OCI-LY1 (cell line): ENCODE results near the gene RNF146.

Experiments used
- CTCF ChIP-seq: fragments of 200-600 bp; sonication (generic), shearing (Covaris generic); IDR thresholded peaks from 2 replicates; pipeline ENCODE4 v1.5.1; 2017; ENCODE audit warnings: mild to moderate bottlenecking, antibody characterized with exemption, low read length, moderate library complexity, mixed read lengths
- EZH2 ChIP-seq: fragments of 200-600 bp; sonication (generic), shearing (Covaris generic); IDR thresholded peaks from 2 replicates; pipeline ENCODE4 v1.8.0; 2017; ENCODE audit warnings: borderline replicate concordance, mixed run types, mild to moderate bottlenecking, antibody characterized with exemption, low read length, moderate library complexity, mixed read lengths

GRCh38 chr6:127267646-127268625 is 1.3 kb downstream of the RNF146 start:
- TF ChIP-seq CTCF = no peak
- TF ChIP-seq EZH2 = no peak
